Neuronal stem cell (in vitro differentiated cells): ENCODE measurements around the gene MEF2C.

ENCODE experiments used
- DNase-seq: peaks from one replicate; pipeline ENCODE4 v3.0.0-alpha.2; 2013; ENCODE audit warnings: low spot score
- H2AFZ ChIP-seq: one replicate; pipeline ENCODE4 v1.6.1; 2013; ENCODE audit warnings: mild to moderate bottlenecking, low read length, inconsistent platforms
- H2AK5ac ChIP-seq: 2 replicates; pipeline ENCODE4 v1.6.1; 2013; ENCODE audit warnings: low read depth, mild to moderate bottlenecking, inconsistent platforms, low read length, moderate library complexity, mixed read lengths
- H2BK120ac ChIP-seq: 2 replicates; pipeline ENCODE4 v1.6.1; 2013; ENCODE audit warnings: low read depth, mild to moderate bottlenecking, inconsistent platforms, low read length, moderate library complexity, mixed read lengths
- H2BK12ac ChIP-seq: one replicate; pipeline ENCODE4 v1.6.1; 2013; ENCODE audit warnings: low read length, inconsistent platforms
- H2BK15ac ChIP-seq: 2 replicates; pipeline ENCODE4 v1.6.1; 2013; ENCODE audit warnings: mild to moderate bottlenecking, low read length, inconsistent platforms, mixed read lengths
- H2BK5ac ChIP-seq: one replicate; pipeline ENCODE4 v1.6.1; 2013; ENCODE audit warnings: inconsistent platforms, mild to moderate bottlenecking, low read length, moderate library complexity
- H3K14ac ChIP-seq: one replicate; pipeline ENCODE4 v1.6.1; 2013; ENCODE audit warnings: low read length, inconsistent platforms
- H3K18ac ChIP-seq: 2 replicates; pipeline ENCODE4 v1.6.1; 2013; ENCODE audit warnings: low read length, inconsistent platforms
- H3K23ac ChIP-seq: 2 replicates; pipeline ENCODE4 v1.6.1; 2013; ENCODE audit warnings: low read depth, mild to moderate bottlenecking, mixed read lengths, low read length, inconsistent platforms; ENCODE audit not compliant: poor library complexity
- H3K27ac ChIP-seq: replicated peaks from 3 replicates; pipeline ENCODE4 v1.5.1; 2013; ENCODE audit warnings: low read length, inconsistent platforms
- H3K27me3 ChIP-seq, 3 experiments: 2 replicates each; pipeline ENCODE4 v1.6.1; 2013; ENCODE audit warnings: low read length in 3 of 3, mild to moderate bottlenecking in 2 of 3, inconsistent platforms in 1 of 3, low read depth in 1 of 3, mixed read lengths in 1 of 3, moderate library complexity in 1 of 3; ENCODE audit not compliant: control insufficient read depth in 3 of 3, insufficient read depth in 3 of 3
- H3K36me3 ChIP-seq, 2 donors: replicated peaks in 1 of 2; 2 replicates each; pipeline ENCODE4 v1.6.1; 2013; ENCODE audit warnings: low read length in 2 of 2; ENCODE audit not compliant: control insufficient read depth in 2 of 2, insufficient read depth in 2 of 2
- H3K4ac ChIP-seq: 2 replicates; pipeline ENCODE4 v1.6.1; 2013; ENCODE audit warnings: inconsistent platforms, mild to moderate bottlenecking, low read length, moderate library complexity
- H3K4me1 ChIP-seq, 2 donors: 1 replicate in 1 of 2; 2 replicates in 1 of 2; pipeline ENCODE4 v1.6.1; 2013; ENCODE audit warnings: low read length in 2 of 2, low read depth in 1 of 2; ENCODE audit not compliant: control insufficient read depth in 2 of 2, insufficient read depth in 1 of 2
- H3K4me2 ChIP-seq: one replicate; pipeline ENCODE4 v1.6.1; 2013; ENCODE audit warnings: mild to moderate bottlenecking, low read length, inconsistent platforms; ENCODE audit not compliant: insufficient read depth, poor library complexity, severe bottlenecking
- H3K4me3 ChIP-seq, 2 donors: 2 replicates each; pipeline ENCODE4 v1.5.1; 2013; ENCODE audit warnings: low read length in 2 of 2, mild to moderate bottlenecking in 2 of 2, inconsistent platforms in 1 of 2, moderate library complexity in 1 of 2
- H3K79me1 ChIP-seq: one replicate; pipeline ENCODE4 v1.6.1; 2013; ENCODE audit warnings: low read depth, mild to moderate bottlenecking, inconsistent platforms, low read length, moderate library complexity
- H3K9ac ChIP-seq: one replicate; pipeline ENCODE4 v1.6.1; 2013; ENCODE audit warnings: mild to moderate bottlenecking, low read depth, low read length, inconsistent platforms; ENCODE audit not compliant: poor library complexity
- H3K9me3 ChIP-seq, 2 donors: replicated peaks in 1 of 2; 2 replicates each; pipeline versions ENCODE3 to v1.6.1; 2013; ENCODE audit warnings: low read length in 2 of 2, mild to moderate bottlenecking in 2 of 2, inconsistent platforms in 1 of 2, low read depth in 1 of 2, mixed read lengths in 1 of 2, moderate library complexity in 1 of 2; ENCODE audit not compliant: control insufficient read depth in 2 of 2, insufficient read depth in 1 of 2
- H4K8ac ChIP-seq: one replicate; pipeline ENCODE4 v1.6.1; 2013; ENCODE audit warnings: low read depth, mild to moderate bottlenecking, inconsistent platforms, low read length, moderate library complexity
- H4K91ac ChIP-seq: one replicate; pipeline ENCODE4 v1.6.1; 2013; ENCODE audit warnings: low read length, low read depth, mild to moderate bottlenecking, inconsistent platforms; ENCODE audit not compliant: poor library complexity
- WGBS, 2 donors: extraction: QIAGEN DNeasy Blood & Tissue Kit; methylation state at CpG; one replicate each; pipeline ENCODE4 v1.1.7; 2013; ENCODE audit warnings: missing lambda C conversion rate in 2 of 2, mixed read lengths in 1 of 2; ENCODE audit not compliant: insufficient read length in 2 of 2, insufficient replicate concordance in 1 of 2; ENCODE audit errors: extremely low coverage in 2 of 2; 5-methylcytosine and 5-hydroxymethylcytosine counted together

Gene MEF2C

DNA sequence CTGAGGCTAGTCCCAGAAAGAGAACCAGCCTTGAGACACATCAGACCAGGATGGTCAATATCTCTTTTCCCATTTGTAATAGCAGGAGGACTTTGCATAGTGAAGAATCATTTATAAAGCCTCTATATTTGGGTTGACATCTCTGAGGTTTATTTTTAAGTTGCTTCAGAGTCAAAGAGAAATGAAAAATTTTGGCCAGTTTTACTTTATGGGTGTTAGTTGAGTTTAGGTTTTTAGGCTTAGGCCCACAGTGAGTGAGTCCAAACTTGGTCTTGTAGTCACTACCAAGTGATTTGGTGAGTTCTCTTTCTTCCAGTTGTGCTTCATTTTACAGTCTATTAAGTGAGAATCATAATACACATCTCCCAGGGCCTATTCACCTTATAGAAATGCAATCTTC lies 5.3 kb upstream of the MEF2C start:
- no peak overlapping the region for H3K4me2 ChIP-seq
- no peak overlapping the region for H3K18ac ChIP-seq
- H3K9ac ChIP-seq = no peak overlapping the region
- no peak overlapping the region for H2AK5ac ChIP-seq
- no peak overlapping the region for H2AFZ ChIP-seq
- no peak overlapping the region for H3K27ac ChIP-seq
- no peak for DNase-seq
- H2BK120ac ChIP-seq = no peak overlapping the region
- no peaks in the 10 kb centered on the region for H3K79me1 ChIP-seq
- H3K27me3 ChIP-seq = peaks cover 0 to 17% (median 16%) of the 10 kb centered on the region in 3 experiments
- no peak overlapping the region for H4K8ac ChIP-seq
- H2BK15ac ChIP-seq = no peak overlapping the region
- no peak overlapping the region for H2BK12ac ChIP-seq
- no peak overlapping the region for H3K4ac ChIP-seq
- H2BK5ac ChIP-seq = no peak overlapping the region
- H3K9me3 ChIP-seq = no peaks in the 10 kb centered on the region
- H3K4me3 ChIP-seq = no peak overlapping the region
- H3K14ac ChIP-seq = no peak overlapping the region
- no peak overlapping the region for H4K91ac ChIP-seq
- H3K23ac ChIP-seq = no peak overlapping the region
- H3K36me3 ChIP-seq = no peaks in the 10 kb centered on the region
- peaks cover 2 to 7% of the 10 kb centered on the region in 2 donors for H3K4me1 ChIP-seq

DNA sequence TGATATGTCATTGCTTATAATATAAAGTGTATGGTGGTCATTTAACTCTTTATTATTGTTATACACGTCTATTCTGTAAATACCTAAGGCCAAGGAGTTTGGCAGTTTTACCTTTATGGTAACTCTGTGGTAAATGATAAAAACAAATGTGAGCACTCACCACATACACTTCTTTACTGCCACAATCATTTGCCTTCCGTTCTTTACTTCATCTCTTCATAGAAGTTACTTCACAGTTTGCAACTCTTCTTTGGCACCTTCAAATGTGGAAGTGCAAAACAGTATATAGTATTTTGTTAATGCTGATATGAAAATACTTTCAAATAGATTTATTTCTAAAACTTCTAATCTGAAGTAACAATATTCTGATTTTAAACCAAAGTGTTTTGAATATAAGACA lies 4.4 kb upstream of the MEF2C start:
- Histone ChIP-seq H2BK12ac (no peak overlapping the region), H3K4ac (no peak overlapping the region), H3K23ac (no peak overlapping the region), H4K8ac (no peak overlapping the region), H3K18ac (no peak overlapping the region), H2BK5ac (no peak overlapping the region), H3K4me3 (no peak overlapping the region), H3K9ac (no peak overlapping the region), H2AK5ac (no peak overlapping the region), H4K91ac (no peak overlapping the region), H2BK15ac (no peak overlapping the region), H3K36me3 (no peaks in the 10 kb centered on the region), H3K4me2 (no peak overlapping the region), H2AFZ (no peak overlapping the region), H2BK120ac (no peak overlapping the region), H3K14ac (no peak overlapping the region), H3K9me3 (no peaks in the 10 kb centered on the region), H3K79me1 (no peaks in the 10 kb centered on the region), H3K27ac (no peak overlapping the region), H3K4me1 (peaks cover 0 to 2% of the 10 kb centered on the region in 2 donors), H3K27me3 (peaks cover 0 to 17% (median 16%) of the 10 kb centered on the region in 3 experiments)
- no peak for DNase-seq
- no CpG with 5 or more reads among the region's 2 CpGs for WGBS, 2 donors

DNA sequence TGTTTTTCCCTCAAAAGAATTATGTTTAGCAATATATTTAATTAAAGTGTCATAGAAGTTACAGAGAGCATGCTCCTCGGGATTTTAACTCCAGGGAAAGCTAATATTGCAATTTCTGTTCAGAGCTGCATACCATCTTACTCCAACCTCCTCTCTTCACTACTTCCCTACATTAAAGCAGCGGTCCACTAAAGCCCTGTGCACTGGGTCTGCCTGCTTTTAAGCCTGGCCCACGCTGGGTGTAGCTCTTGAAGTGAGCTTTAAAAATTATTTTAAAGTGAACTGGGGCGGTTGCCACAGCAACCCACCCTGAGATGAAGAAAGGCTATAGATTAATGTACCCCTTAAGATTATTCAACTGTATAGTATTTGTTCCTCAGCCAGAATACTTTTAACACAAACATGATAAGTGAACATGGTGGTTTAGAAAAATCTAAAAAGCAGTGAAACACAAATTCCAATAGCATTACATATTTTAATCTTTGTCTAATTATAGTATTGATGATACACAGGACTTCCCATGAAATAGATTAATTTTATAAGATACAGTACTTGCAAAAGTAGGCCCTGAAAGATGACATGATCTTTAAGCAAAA lies 3.9 kb upstream of the MEF2C start:
- no peak overlapping the region for H3K9ac ChIP-seq
- DNase-seq = no peak
- no peaks in the 10 kb centered on the region for H3K36me3 ChIP-seq
- peaks cover 0 to 17% (median 16%) of the 10 kb centered on the region in 3 experiments for H3K27me3 ChIP-seq
- no peak overlapping the region for H3K4me2 ChIP-seq
- no peak overlapping the region for H3K4me3 ChIP-seq
- no peak overlapping the region for H4K91ac ChIP-seq
- no peak overlapping the region for H2AFZ ChIP-seq
- H3K79me1 ChIP-seq = no peaks in the 10 kb centered on the region
- H2BK120ac ChIP-seq = no peak overlapping the region
- no peak overlapping the region for H2BK12ac ChIP-seq
- peaks cover 0 to 4% of the 10 kb centered on the region in 2 donors for H3K4me1 ChIP-seq
- no peak overlapping the region for H2AK5ac ChIP-seq
- H3K9me3 ChIP-seq = no peaks in the 10 kb centered on the region
- H2BK15ac ChIP-seq = no peak overlapping the region
- no peak overlapping the region for H3K27ac ChIP-seq
- no peak overlapping the region for H3K18ac ChIP-seq
- H3K14ac ChIP-seq = no peak overlapping the region
- no peak overlapping the region for H2BK5ac ChIP-seq
- H3K4ac ChIP-seq = no peak overlapping the region
- no peak overlapping the region for H3K23ac ChIP-seq
- no CpG with 5 or more reads among the region's 4 CpGs for WGBS, 2 donors
- H4K8ac ChIP-seq = no peak overlapping the region

DNA sequence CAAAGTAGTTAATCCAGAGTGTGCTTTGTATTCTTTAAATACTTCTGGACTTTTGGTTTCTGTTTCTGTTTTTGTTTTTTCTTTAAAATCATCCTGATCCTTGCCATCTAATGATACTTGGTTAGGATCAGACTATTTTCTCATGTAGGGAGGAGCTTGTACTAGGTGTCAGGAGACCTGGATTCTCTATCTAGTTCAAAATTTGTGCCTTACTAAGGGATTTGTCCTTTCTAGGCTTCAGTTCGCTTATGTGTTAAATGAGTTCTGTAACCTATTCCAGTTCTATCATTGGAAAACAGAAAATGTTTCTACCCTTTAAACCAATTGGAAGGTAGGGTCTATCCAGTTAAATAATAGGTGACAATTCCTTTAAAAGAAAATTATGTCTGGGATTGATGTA lies 3.3 kb upstream of the MEF2C start:
- Histone ChIP-seq H3K9me3 (no peaks in the 10 kb centered on the region), H4K8ac (no peak overlapping the region), H3K27me3 (peaks cover 0 to 17% (median 16%) of the 10 kb centered on the region in 3 experiments), H3K4ac (no peak overlapping the region), H3K4me1 (peaks cover 0 to 9% of the 10 kb centered on the region in 2 donors), H4K91ac (no peak overlapping the region), H3K14ac (no peak overlapping the region), H2AK5ac (no peak overlapping the region), H2BK12ac (no peak overlapping the region), H3K18ac (no peak overlapping the region), H2BK15ac (no peak overlapping the region), H3K23ac (no peak overlapping the region), H3K9ac (no peak overlapping the region), H2BK120ac (no peak overlapping the region), H3K27ac (no peak overlapping the region), H3K4me2 (no peak overlapping the region), H2BK5ac (no peak overlapping the region), H3K79me1 (no peaks in the 10 kb centered on the region), H3K4me3 (no peak overlapping the region), H3K36me3 (no peaks in the 10 kb centered on the region), H2AFZ (no peak overlapping the region)
- no CpG with 5 or more reads among the region's 1 CpG for WGBS, 2 donors
- DNase-seq = no peak
